K562 (cell line): ENCODE measurements around the gene DLGAP1. TPM values are rescaled to one million over a fixed set of nuclear protein-coding genes. Genes with fewer than 3 reads are reported as not detected.

ENCODE experiments used
- ELF2 ChIP-seq: fragments of 250-450 bp; sonication (Bioruptor Pico); IDR thresholded peaks from 2 replicates; pipeline ENCODE4 v1.5.0; 2021; ENCODE audit warnings: mild to moderate bottlenecking
- HDAC1 ChIP-seq, 2 experiments: fragments of 450-650 bp; IDR thresholded peaks; 2 replicates each; pipeline ENCODE4 v1.6.1; 2016 to 2017; ENCODE audit warnings: inconsistent platforms in 1 of 2, mild to moderate bottlenecking in 1 of 2, moderate library complexity in 1 of 2
- PML ChIP-seq: IDR thresholded peaks from 2 replicates; pipeline ENCODE4 v1.6.1; 2012; ENCODE audit warnings: low read length, inconsistent platforms
- POLR2AphosphoS5 ChIP-seq: IDR thresholded peaks from 2 replicates; pipeline ENCODE4 v1.6.1; 2011; ENCODE audit warnings: mild to moderate bottlenecking, low read depth, low read length, moderate library complexity; ENCODE audit not compliant: control insufficient read depth, insufficient read depth
- TBL1XR1 ChIP-seq, 2 experiments: IDR thresholded peaks; 2 replicates each; pipeline ENCODE4 v1.6.1; 2012; ENCODE audit warnings: improper control_type of control experiment in 2 of 2, low read length in 2 of 2, mild to moderate bottlenecking in 1 of 2
- polyA plus RNA-seq, 8 experiments: library from polyadenylated mRNA; depleted of rRNA in 4 of 8; stranded (reverse) in 5 of 8; unstranded in 3 of 8; fragments of >200 nt; fragmentation: Nextera tagmentation in 2 of 8; fragmentation: Illumina TruSeq in 1 of 8; extraction: Ambion mirVana in 2 of 8; extraction: Trizol in 1 of 8; gene quantifications; 2 replicates each; pipeline versions ENCODE4 v1.2.1 to v1.2.3, GENCODE V29; 2011 to 2014; ENCODE audit warnings: inconsistent platforms in 1 of 8, missing spikeins in 1 of 8
- total RNA-seq, 7 experiments: library from RNA; depleted of rRNA in 6 of 7; stranded (reverse); fragments of >200 nt in 6 of 7; fragmentation: Illumina TruSeq in 2 of 7; extraction: Trizol in 2 of 7; gene quantifications; 2 replicates each; pipeline versions ENCODE4 v1.2.1 to v1.2.3, GENCODE V29; 2011 to 2021; ENCODE audit warnings: low replicate concordance in 1 of 7
- TF ChIP-seq, protein P1 (sequence below): sonication (generic); formaldehyde crosslinking; IDR thresholded peaks from 2 replicates; pipeline ENCODE4 v1.8.0; 2022; ENCODE audit warnings: mild to moderate bottlenecking, missing genetic modification reagents
- TF ChIP-seq, protein P2 (sequence below): fragments of 200-600 bp; sonication (generic); IDR thresholded peaks from one replicate; pipeline ENCODE4 v1.6.1; 2012; ENCODE audit warnings: mild to moderate bottlenecking, low read depth, low read length, inconsistent platforms
- TF ChIP-seq, protein P3 (sequence below): fragments of 450-650 bp; IDR thresholded peaks from 2 replicates; pipeline ENCODE4 v1.6.1; 2016; ENCODE audit warnings: missing biosample characterization, missing genetic modification characterization

The DLGAP1 gene
- total and polyA plus RNA-seq, 9 of the 15 experiments (the other 6 are each of a cell fraction or from before 2014, with no cell fraction given) = 0.04 to 0.22 (median 0.08) TPM

DNA sequence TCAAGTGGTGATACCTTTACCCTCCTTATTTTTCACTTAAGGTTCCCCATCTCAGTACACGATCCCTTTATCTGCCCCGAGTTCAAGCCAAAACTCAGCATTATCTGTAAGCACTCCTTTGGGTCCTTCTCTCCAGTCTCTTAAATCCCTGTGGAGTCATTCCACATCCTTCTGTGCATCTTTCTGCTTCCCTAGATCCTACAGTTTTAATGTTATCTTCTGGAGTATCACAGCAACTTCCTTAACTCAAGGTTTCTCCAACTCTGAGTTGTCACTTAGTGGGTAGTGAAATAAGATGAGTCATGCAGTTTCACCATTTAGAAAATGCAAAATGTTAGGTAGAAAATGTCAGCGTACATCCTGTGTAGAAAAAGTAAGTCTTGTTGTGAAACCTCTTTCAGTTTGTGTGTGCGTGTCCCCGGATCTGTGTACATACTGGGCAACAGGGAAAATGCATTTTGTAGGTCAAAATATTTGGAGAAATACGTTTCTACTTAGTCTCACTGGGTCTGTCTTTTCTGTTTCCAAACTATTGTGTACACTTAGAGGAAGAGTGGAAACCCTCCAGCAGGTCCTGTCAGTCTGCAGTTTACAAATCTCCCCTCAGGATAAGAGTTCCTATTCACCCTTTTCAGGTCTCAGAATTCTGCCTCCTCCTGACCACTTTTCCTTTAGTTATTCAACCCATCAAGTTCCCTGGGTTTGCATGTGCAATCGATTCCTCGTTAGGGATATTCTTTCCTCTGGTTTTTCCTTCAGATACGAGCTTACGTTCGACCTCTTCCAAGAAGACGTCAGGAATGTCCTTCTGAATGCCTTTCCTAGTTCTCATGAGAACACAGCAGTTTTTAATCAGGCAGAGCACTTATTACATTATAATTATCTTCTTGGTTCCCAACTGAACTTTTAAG, 850.4 kb downstream of the DLGAP1 start (continued):
- TF ChIP-seq, protein P1, sequence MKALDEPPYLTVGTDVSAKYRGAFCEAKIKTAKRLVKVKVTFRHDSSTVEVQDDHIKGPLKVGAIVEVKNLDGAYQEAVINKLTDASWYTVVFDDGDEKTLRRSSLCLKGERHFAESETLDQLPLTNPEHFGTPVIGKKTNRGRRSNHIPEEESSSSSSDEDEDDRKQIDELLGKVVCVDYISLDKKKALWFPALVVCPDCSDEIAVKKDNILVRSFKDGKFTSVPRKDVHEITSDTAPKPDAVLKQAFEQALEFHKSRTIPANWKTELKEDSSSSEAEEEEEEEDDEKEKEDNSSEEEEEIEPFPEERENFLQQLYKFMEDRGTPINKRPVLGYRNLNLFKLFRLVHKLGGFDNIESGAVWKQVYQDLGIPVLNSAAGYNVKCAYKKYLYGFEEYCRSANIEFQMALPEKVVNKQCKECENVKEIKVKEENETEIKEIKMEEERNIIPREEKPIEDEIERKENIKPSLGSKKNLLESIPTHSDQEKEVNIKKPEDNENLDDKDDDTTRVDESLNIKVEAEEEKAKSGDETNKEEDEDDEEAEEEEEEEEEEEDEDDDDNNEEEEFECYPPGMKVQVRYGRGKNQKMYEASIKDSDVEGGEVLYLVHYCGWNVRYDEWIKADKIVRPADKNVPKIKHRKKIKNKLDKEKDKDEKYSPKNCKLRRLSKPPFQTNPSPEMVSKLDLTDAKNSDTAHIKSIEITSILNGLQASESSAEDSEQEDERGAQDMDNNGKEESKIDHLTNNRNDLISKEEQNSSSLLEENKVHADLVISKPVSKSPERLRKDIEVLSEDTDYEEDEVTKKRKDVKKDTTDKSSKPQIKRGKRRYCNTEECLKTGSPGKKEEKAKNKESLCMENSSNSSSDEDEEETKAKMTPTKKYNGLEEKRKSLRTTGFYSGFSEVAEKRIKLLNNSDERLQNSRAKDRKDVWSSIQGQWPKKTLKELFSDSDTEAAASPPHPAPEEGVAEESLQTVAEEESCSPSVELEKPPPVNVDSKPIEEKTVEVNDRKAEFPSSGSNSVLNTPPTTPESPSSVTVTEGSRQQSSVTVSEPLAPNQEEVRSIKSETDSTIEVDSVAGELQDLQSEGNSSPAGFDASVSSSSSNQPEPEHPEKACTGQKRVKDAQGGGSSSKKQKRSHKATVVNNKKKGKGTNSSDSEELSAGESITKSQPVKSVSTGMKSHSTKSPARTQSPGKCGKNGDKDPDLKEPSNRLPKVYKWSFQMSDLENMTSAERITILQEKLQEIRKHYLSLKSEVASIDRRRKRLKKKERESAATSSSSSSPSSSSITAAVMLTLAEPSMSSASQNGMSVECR (CRISPR knock-in tag) = peak; percentile 14
- TF ChIP-seq TBL1XR1 (IDR thresholded peaks at IDR 0.05; ENCODE audit: low read length in 2 of 2) (peak in 1 of 2 experiments; percentile 48; a peak in 2 of 4 replicates), POLR2AphosphoS5 (peak; percentile 46; the same call in 1 of the 2 replicates), HDAC1 (IDR thresholded peaks at IDR 0.05) (no peak), ELF2 (CRISPR knock-in tag) (no peak), PML (no peak)
- TF ChIP-seq, protein P2, sequence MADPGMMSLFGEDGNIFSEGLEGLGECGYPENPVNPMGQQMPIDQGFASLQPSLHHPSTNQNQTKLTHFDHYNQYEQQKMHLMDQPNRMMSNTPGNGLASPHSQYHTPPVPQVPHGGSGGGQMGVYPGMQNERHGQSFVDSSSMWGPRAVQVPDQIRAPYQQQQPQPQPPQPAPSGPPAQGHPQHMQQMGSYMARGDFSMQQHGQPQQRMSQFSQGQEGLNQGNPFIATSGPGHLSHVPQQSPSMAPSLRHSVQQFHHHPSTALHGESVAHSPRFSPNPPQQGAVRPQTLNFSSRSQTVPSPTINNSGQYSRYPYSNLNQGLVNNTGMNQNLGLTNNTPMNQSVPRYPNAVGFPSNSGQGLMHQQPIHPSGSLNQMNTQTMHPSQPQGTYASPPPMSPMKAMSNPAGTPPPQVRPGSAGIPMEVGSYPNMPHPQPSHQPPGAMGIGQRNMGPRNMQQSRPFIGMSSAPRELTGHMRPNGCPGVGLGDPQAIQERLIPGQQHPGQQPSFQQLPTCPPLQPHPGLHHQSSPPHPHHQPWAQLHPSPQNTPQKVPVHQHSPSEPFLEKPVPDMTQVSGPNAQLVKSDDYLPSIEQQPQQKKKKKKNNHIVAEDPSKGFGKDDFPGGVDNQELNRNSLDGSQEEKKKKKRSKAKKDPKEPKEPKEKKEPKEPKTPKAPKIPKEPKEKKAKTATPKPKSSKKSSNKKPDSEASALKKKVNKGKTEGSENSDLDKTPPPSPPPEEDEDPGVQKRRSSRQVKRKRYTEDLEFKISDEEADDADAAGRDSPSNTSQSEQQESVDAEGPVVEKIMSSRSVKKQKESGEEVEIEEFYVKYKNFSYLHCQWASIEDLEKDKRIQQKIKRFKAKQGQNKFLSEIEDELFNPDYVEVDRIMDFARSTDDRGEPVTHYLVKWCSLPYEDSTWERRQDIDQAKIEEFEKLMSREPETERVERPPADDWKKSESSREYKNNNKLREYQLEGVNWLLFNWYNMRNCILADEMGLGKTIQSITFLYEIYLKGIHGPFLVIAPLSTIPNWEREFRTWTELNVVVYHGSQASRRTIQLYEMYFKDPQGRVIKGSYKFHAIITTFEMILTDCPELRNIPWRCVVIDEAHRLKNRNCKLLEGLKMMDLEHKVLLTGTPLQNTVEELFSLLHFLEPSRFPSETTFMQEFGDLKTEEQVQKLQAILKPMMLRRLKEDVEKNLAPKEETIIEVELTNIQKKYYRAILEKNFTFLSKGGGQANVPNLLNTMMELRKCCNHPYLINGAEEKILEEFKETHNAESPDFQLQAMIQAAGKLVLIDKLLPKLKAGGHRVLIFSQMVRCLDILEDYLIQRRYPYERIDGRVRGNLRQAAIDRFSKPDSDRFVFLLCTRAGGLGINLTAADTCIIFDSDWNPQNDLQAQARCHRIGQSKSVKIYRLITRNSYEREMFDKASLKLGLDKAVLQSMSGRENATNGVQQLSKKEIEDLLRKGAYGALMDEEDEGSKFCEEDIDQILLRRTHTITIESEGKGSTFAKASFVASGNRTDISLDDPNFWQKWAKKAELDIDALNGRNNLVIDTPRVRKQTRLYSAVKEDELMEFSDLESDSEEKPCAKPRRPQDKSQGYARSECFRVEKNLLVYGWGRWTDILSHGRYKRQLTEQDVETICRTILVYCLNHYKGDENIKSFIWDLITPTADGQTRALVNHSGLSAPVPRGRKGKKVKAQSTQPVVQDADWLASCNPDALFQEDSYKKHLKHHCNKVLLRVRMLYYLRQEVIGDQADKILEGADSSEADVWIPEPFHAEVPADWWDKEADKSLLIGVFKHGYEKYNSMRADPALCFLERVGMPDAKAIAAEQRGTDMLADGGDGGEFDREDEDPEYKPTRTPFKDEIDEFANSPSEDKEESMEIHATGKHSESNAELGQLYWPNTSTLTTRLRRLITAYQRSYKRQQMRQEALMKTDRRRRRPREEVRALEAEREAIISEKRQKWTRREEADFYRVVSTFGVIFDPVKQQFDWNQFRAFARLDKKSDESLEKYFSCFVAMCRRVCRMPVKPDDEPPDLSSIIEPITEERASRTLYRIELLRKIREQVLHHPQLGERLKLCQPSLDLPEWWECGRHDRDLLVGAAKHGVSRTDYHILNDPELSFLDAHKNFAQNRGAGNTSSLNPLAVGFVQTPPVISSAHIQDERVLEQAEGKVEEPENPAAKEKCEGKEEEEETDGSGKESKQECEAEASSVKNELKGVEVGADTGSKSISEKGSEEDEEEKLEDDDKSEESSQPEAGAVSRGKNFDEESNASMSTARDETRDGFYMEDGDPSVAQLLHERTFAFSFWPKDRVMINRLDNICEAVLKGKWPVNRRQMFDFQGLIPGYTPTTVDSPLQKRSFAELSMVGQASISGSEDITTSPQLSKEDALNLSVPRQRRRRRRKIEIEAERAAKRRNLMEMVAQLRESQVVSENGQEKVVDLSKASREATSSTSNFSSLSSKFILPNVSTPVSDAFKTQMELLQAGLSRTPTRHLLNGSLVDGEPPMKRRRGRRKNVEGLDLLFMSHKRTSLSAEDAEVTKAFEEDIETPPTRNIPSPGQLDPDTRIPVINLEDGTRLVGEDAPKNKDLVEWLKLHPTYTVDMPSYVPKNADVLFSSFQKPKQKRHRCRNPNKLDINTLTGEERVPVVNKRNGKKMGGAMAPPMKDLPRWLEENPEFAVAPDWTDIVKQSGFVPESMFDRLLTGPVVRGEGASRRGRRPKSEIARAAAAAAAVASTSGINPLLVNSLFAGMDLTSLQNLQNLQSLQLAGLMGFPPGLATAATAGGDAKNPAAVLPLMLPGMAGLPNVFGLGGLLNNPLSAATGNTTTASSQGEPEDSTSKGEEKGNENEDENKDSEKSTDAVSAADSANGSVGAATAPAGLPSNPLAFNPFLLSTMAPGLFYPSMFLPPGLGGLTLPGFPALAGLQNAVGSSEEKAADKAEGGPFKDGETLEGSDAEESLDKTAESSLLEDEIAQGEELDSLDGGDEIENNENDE = peak; percentile 2
- TF ChIP-seq, protein P3, sequence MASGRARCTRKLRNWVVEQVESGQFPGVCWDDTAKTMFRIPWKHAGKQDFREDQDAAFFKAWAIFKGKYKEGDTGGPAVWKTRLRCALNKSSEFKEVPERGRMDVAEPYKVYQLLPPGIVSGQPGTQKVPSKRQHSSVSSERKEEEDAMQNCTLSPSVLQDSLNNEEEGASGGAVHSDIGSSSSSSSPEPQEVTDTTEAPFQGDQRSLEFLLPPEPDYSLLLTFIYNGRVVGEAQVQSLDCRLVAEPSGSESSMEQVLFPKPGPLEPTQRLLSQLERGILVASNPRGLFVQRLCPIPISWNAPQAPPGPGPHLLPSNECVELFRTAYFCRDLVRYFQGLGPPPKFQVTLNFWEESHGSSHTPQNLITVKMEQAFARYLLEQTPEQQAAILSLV (tag) = no peak
